DOHH2 (cell line): ENCODE data around the gene FASTK.

Source experiments
- CTCF ChIP-seq: fragments of 200-600 bp; sonication (generic); IDR thresholded peaks from one replicate; pipeline ENCODE4 v1.5.1; 2014; ENCODE audit warnings: antibody characterized with exemption, mild to moderate bottlenecking, low read depth, low read length; ENCODE audit not compliant: poor library complexity, severe bottlenecking
- EZH2phosphoT487 ChIP-seq: fragments of 200-600 bp; sonication (generic); IDR thresholded peaks from 2 replicates; pipeline ENCODE4 v1.6.1; 2017; ENCODE audit warnings: borderline replicate concordance, mild to moderate bottlenecking, antibody characterized with exemption, low read length, moderate library complexity, mixed read lengths

DNA sequence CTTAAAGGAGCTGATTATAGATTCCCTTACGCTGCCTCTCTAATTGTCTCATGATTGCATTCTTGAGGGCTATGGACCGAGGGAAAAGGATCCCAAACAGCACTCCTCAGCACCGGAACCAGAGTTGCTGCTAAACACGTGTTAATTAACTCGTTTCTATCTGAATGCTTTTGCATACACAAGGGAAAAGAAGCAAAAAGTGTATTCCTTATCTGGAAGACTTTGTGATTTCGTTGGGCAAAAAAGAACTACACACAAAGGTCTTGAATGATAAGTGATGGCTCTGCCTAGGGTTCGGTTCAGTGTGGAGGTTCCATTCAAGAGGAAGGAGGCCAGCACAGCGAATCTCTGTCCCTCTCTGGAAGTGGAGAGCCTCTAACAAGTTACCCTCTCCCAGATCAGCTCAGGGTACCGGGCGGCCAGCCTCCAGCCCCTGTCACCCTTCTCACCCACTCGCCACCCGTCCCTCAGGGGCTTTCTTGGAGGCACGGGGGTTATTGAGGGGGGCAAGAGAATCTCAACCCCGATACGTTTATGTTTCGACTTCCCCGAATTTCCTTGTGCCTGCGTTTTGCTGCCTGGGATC is 21.7 kb downstream of the FASTK start:
- no peak for TF ChIP-seq CTCF
- TF ChIP-seq EZH2phosphoT487 = no peak
